ENCODE measurements around the gene LAIR1. TPM values are rescaled to one million over a fixed set of nuclear protein-coding genes. Genes with fewer than 3 reads are reported as not detected.
A peak's percentile ranks its signal among the peaks of the same experiment; 100 is the strongest.

LAIR1 gene
- total and polyA plus RNA-seq, 4 donors, result 1.2 to 16.3 (median 4.8) TPM

- Histone ChIP-seq H3K9ac (ENCODE audit: low read depth in 1 of 2, low read length in 2 of 2) (peak within 1 kb of the TSS in 1 of 2 donors; percentile 8), H3K9me3 (ENCODE audit: control insufficient read depth in 4 of 4, low read length in 3 of 4) (peaks cover 0 to 2% (median 0%) of the 10 kb centered on the region in 4 donors), H3K36me3 (ENCODE audit: control insufficient read depth in 4 of 4, insufficient read depth in 3 of 4, low read depth in 1 of 4, low read length in 3 of 4) (no peaks in the 10 kb centered on the region), H3K4me3 (ENCODE audit: low read depth in 1 of 3, low read length in 3 of 3) (no peak within 1 kb of the TSS), H3K27me3 (ENCODE audit: control insufficient read depth in 4 of 4, insufficient read depth in 4 of 4, low read length in 3 of 4) (peaks cover 0 to 3% (median 1%) of the 10 kb centered on the region in 4 donors), H3K27ac (ENCODE audit: low read depth in 1 of 2, low read length in 2 of 2) (peak within 1 kb of the TSS in 1 of 2 donors; percentile 38), H3K4me1 (ENCODE audit: control insufficient read depth in 4 of 4, insufficient read depth in 4 of 4, low read length in 3 of 4) (no peaks in the 10 kb centered on the region)
- TF ChIP-seq, protein P1, sequence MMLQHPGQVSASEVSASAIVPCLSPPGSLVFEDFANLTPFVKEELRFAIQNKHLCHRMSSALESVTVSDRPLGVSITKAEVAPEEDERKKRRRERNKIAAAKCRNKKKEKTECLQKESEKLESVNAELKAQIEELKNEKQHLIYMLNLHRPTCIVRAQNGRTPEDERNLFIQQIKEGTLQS (IDR thresholded peaks at IDR 0.05), result no peak
- TF ChIP-seq RXRA (IDR thresholded peaks at IDR 0.05) (no peak), YY1 (IDR thresholded peaks at IDR 0.05) (no peak), REST (IDR thresholded peaks at IDR 0.05) (no peak), GABPA (IDR thresholded peaks at IDR 0.05 in 1 of 2, conservative IDR thresholded peaks at IDR 0.05 in 1 of 2) (no peak), HNF4A (conservative IDR thresholded peaks at IDR 0.05) (no peak), JUND (IDR thresholded peaks at IDR 0.05) (no peak), RAD21 (IDR thresholded peaks at IDR 0.05) (no peak), TAF1 (conservative IDR thresholded peaks at IDR 0.05) (no peak), FOXA1 (IDR thresholded peaks at IDR 0.05) (no peak)
- TF ChIP-seq, protein P2, sequence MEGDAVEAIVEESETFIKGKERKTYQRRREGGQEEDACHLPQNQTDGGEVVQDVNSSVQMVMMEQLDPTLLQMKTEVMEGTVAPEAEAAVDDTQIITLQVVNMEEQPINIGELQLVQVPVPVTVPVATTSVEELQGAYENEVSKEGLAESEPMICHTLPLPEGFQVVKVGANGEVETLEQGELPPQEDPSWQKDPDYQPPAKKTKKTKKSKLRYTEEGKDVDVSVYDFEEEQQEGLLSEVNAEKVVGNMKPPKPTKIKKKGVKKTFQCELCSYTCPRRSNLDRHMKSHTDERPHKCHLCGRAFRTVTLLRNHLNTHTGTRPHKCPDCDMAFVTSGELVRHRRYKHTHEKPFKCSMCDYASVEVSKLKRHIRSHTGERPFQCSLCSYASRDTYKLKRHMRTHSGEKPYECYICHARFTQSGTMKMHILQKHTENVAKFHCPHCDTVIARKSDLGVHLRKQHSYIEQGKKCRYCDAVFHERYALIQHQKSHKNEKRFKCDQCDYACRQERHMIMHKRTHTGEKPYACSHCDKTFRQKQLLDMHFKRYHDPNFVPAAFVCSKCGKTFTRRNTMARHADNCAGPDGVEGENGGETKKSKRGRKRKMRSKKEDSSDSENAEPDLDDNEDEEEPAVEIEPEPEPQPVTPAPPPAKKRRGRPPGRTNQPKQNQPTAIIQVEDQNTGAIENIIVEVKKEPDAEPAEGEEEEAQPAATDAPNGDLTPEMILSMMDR (IDR thresholded peaks at IDR 0.05; ENCODE audit: low read depth, low read length, missing input control), result no peak
- no peak for DNase-seq (ENCODE audit: low spot score)
- 52% methylated on average over 13 of the region's 13 CpGs for WGBS
Observed at GRCh38 chr19:54312436-54313377, 52.0 kb downstream of the LAIR1 start, which contains the start of gene LILRA5. Gene LILRA5, minus strand, starts transcription at chr19:54313166. Its CDS starts 147 bp downstream, at chr19:54313019.

DNA sequence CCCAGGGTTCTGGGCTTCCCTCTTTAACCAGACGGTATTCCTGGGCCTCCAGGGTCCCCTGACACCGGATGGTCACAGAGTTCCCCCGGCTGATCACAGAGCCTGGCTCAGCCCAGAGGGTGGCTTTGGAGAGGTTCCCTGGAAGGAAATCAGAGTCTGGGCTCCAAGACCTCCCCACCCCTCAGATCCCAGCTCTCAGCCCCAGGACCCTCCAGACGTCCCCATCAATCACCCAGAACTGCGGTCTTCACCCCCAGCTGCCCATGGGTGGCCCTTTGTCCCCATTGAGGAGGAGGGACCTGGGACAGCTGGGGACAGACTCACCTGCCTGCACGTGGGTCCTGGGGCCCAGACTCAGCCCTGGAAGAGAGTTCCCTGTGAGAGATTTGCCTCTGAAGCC is 52.7 kb downstream of the LAIR1 start:
- Histone ChIP-seq H3K36me3 (ENCODE audit: control insufficient read depth in 4 of 4, insufficient read depth in 3 of 4, low read depth in 1 of 4, low read length in 3 of 4) (no peaks in the 10 kb centered on the region), H3K27me3 (ENCODE audit: control insufficient read depth in 4 of 4, insufficient read depth in 4 of 4, low read length in 3 of 4) (peaks cover 0 to 3% (median 1%) of the 10 kb centered on the region in 4 donors), H3K4me3 (ENCODE audit: low read depth in 1 of 3, low read length in 3 of 3) (no peak overlapping the region), H3K9me3 (ENCODE audit: control insufficient read depth in 4 of 4, low read length in 3 of 4) (peaks cover 0 to 2% (median 0%) of the 10 kb centered on the region in 4 donors), H3K4me1 (ENCODE audit: control insufficient read depth in 4 of 4, insufficient read depth in 4 of 4, low read length in 3 of 4) (no peaks in the 10 kb centered on the region), H3K27ac (ENCODE audit: low read depth in 1 of 2, low read length in 2 of 2) (no peak overlapping the region), H3K9ac (ENCODE audit: low read depth in 1 of 2, low read length in 2 of 2) (no peak overlapping the region)
- DNase-seq (ENCODE audit: low spot score), result no peak
- 63% methylated on average over 6 of the region's 6 CpGs for WGBS
- TF ChIP-seq GABPA (IDR thresholded peaks at IDR 0.05 in 1 of 2, conservative IDR thresholded peaks at IDR 0.05 in 1 of 2), result no peak
- TF ChIP-seq, protein P1 (IDR thresholded peaks at IDR 0.05), result no peak
- TF ChIP-seq FOXA2 (IDR thresholded peaks at IDR 0.05), result no peak
- TF ChIP-seq EGR1 (IDR thresholded peaks at IDR 0.05; ENCODE audit: low read depth in 2 of 2), result no peak
- TF ChIP-seq NR2F2 (IDR thresholded peaks at IDR 0.05), result no peak
- no peak for TF ChIP-seq HNF4A (conservative IDR thresholded peaks at IDR 0.05)
- TF ChIP-seq YY1 (IDR thresholded peaks at IDR 0.05), result no peak
- no peak for TF ChIP-seq HNF4G (IDR thresholded peaks at IDR 0.05)
- no peak for TF ChIP-seq REST (IDR thresholded peaks at IDR 0.05)
- TF ChIP-seq, protein P3, sequence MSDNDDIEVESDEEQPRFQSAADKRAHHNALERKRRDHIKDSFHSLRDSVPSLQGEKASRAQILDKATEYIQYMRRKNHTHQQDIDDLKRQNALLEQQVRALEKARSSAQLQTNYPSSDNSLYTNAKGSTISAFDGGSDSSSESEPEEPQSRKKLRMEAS (IDR thresholded peaks at IDR 0.05), result no peak
- no peak for TF ChIP-seq SP1 (IDR thresholded peaks at IDR 0.05)
- TF ChIP-seq RXRA (IDR thresholded peaks at IDR 0.05), result no peak
- TF ChIP-seq ZBTB33 (IDR thresholded peaks at IDR 0.05), result no peak
- TF ChIP-seq TAF1 (conservative IDR thresholded peaks at IDR 0.05), result no peak
- no peak for TF ChIP-seq FOXA1 (IDR thresholded peaks at IDR 0.05)

Data from liver (tissue), 9 donors.